ENCODE data around the gene PLD5.
A peak's percentile ranks its signal among the peaks of the same experiment; 100 is the strongest.

The PLD5 gene

GRCh38 chr1:242243472-242243871, 281.0 kb downstream of the PLD5 start:
- Histone ChIP-seq H3K9me3 (replicated peaks; ENCODE audit: insufficient read depth, low read length) (no peaks in the 10 kb centered on the region), H3K27ac (ENCODE audit: low read length) (no peak overlapping the region), H3K9me2 (replicated peaks; ENCODE audit: insufficient read depth, low read length) (no peaks in the 10 kb centered on the region), H3F3A (ENCODE audit: insufficient read depth, low read length) (no peaks in the 10 kb centered on the region), H4K20me1 (ENCODE audit: insufficient read depth, low read length) (no peaks in the 10 kb centered on the region), H2AFZ (ENCODE audit: low read length) (peak overlapping the region; percentile 63), H3K36me3 (replicated peaks; ENCODE audit: insufficient read depth, low read length) (no peaks in the 10 kb centered on the region), H3K4me3 (ENCODE audit: low read length) (no peak overlapping the region), H3K9ac (ENCODE audit: low read length) (no peak overlapping the region), H3K27me3 (replicated peaks; ENCODE audit: insufficient read depth, low read length) (no peaks in the 10 kb centered on the region), H3K4me1 (ENCODE audit: low read length) (peaks cover 4% of the 10 kb centered on the region; the same call in 1 of the 2 replicates), H3K4me2 (ENCODE audit: low read depth, low read length) (peak overlapping the region; percentile 44), H3K79me2 (ENCODE audit: low read length) (no peaks in the 10 kb centered on the region)
- TF ChIP-seq CTCF (IDR thresholded peaks at IDR 0.05; ENCODE audit: low read length) = no peak
- TF ChIP-seq EZH2 (optimal IDR thresholded peaks at IDR 0.05; ENCODE audit: low read depth, low read length) = no peak
- TF ChIP-seq EZH2phosphoT487 (IDR thresholded peaks at IDR 0.05; ENCODE audit: low read length) = no peak
- DNase-seq = peak; percentile 76

- Histone ChIP-seq H3K4me2 (ENCODE audit: low read depth, low read length) (peak overlapping the region; percentile 44), H3K4me3 (ENCODE audit: low read length) (no peak overlapping the region), H3K36me3 (replicated peaks; ENCODE audit: insufficient read depth, low read length) (no peaks in the 10 kb centered on the region), H3F3A (ENCODE audit: insufficient read depth, low read length) (no peaks in the 10 kb centered on the region), H4K20me1 (ENCODE audit: insufficient read depth, low read length) (no peaks in the 10 kb centered on the region), H3K27me3 (replicated peaks; ENCODE audit: insufficient read depth, low read length) (no peaks in the 10 kb centered on the region), H3K9me3 (replicated peaks; ENCODE audit: insufficient read depth, low read length) (no peaks in the 10 kb centered on the region), H3K9me2 (replicated peaks; ENCODE audit: insufficient read depth, low read length) (no peaks in the 10 kb centered on the region), H2AFZ (ENCODE audit: low read length) (peak overlapping the region; percentile 63), H3K79me2 (ENCODE audit: low read length) (no peaks in the 10 kb centered on the region), H3K4me1 (ENCODE audit: low read length) (peaks cover 4% of the 10 kb centered on the region; the same call in 1 of the 2 replicates), H3K27ac (ENCODE audit: low read length) (no peak overlapping the region), H3K9ac (ENCODE audit: low read length) (no peak overlapping the region)
- no peak for TF ChIP-seq EZH2phosphoT487 (IDR thresholded peaks at IDR 0.05; ENCODE audit: low read length)
- DNase-seq = no peak
Measured at GRCh38 chr1:242242983-242243382, 281.5 kb downstream of the PLD5 start.

- H3K79me2 ChIP-seq (ENCODE audit: low read length) = no peaks in the 10 kb centered on the region
- H2AFZ ChIP-seq (ENCODE audit: low read length) = no peak overlapping the region
Measured at GRCh38 chr1:242241936-242242335, 282.6 kb downstream of the PLD5 start.

GRCh38 chr1:242240691-242241090, 283.8 kb downstream of the PLD5 start:
- no peaks in the 10 kb centered on the region for H3K27me3 ChIP-seq (replicated peaks; ENCODE audit: insufficient read depth, low read length)
- H3K27ac ChIP-seq (ENCODE audit: low read length) = no peak overlapping the region
- no peak overlapping the region for H3K4me2 ChIP-seq (ENCODE audit: low read depth, low read length)
- H3K36me3 ChIP-seq (replicated peaks; ENCODE audit: insufficient read depth, low read length) = no peaks in the 10 kb centered on the region
- H3K4me3 ChIP-seq (ENCODE audit: low read length) = no peak overlapping the region
- H3K79me2 ChIP-seq (ENCODE audit: low read length) = no peaks in the 10 kb centered on the region
- DNase-seq = no peak
- H2AFZ ChIP-seq (ENCODE audit: low read length) = no peak overlapping the region
- no peaks in the 10 kb centered on the region for H3K9me3 ChIP-seq (replicated peaks; ENCODE audit: insufficient read depth, low read length)
- H3K4me1 ChIP-seq (ENCODE audit: low read length) = peaks cover 4% of the 10 kb centered on the region; the same call in 1 of the 2 replicates
- no peaks in the 10 kb centered on the region for H4K20me1 ChIP-seq (ENCODE audit: insufficient read depth, low read length)
- no peaks in the 10 kb centered on the region for H3K9me2 ChIP-seq (replicated peaks; ENCODE audit: insufficient read depth, low read length)
- TF ChIP-seq CTCF (IDR thresholded peaks at IDR 0.05; ENCODE audit: low read length) = no peak
- H3F3A ChIP-seq (ENCODE audit: insufficient read depth, low read length) = no peaks in the 10 kb centered on the region
- H3K9ac ChIP-seq (ENCODE audit: low read length) = no peak overlapping the region

More at GRCh38 chr1:242241936-242242335, 282.6 kb downstream of the PLD5 start:
- no peak overlapping the region for H3K9ac ChIP-seq (ENCODE audit: low read length)
- no peaks in the 10 kb centered on the region for H3F3A ChIP-seq (ENCODE audit: insufficient read depth, low read length)
- DNase-seq = no peak
- no peaks in the 10 kb centered on the region for H3K27me3 ChIP-seq (replicated peaks; ENCODE audit: insufficient read depth, low read length)
- no peak overlapping the region for H3K4me2 ChIP-seq (ENCODE audit: low read depth, low read length)
- H3K4me1 ChIP-seq (ENCODE audit: low read length) = peaks cover 4% of the 10 kb centered on the region; the same call in 1 of the 2 replicates
- H4K20me1 ChIP-seq (ENCODE audit: insufficient read depth, low read length) = no peaks in the 10 kb centered on the region
- no peaks in the 10 kb centered on the region for H3K36me3 ChIP-seq (replicated peaks; ENCODE audit: insufficient read depth, low read length)
- no peaks in the 10 kb centered on the region for H3K9me3 ChIP-seq (replicated peaks; ENCODE audit: insufficient read depth, low read length)
- no peak for TF ChIP-seq EZH2phosphoT487 (IDR thresholded peaks at IDR 0.05; ENCODE audit: low read length)
- no peaks in the 10 kb centered on the region for H3K9me2 ChIP-seq (replicated peaks; ENCODE audit: insufficient read depth, low read length)
- no peak overlapping the region for H3K4me3 ChIP-seq (ENCODE audit: low read length)
- no peak overlapping the region for H3K27ac ChIP-seq (ENCODE audit: low read length)

All from MM.1S (cell line).